Measurements from ENCODE around the gene SPEN.

DNA sequence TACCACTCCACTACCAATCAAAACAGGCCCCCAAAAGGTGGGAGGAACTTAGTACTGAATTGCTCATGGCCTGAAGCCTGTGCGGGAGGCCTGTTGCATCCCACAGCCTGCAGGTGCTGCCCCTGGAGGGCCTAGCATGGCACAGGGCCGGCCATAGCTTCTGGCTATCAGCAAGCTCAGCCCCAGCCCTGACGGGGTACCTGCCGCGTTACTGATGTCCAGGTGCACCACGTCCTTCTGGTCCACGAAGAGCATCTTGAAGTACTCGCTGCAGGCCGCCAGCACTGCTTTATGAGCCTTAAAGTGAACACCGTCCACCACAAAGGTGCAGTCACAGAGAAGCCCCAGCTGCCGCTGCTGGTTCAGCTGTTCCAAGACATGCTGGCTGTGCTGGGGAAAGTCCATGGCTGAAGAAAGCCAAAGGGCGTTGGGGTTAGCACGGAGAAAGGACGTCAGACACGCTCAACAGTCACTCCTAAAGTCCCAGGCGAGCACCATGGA is 100.6 kb downstream of the SPEN start:
- TF ChIP-seq POLR2A (IDR thresholded peaks at IDR 0.05; ENCODE audit: low read depth, low read length) (no peak), POLR2AphosphoS5 (IDR thresholded peaks at IDR 0.05; ENCODE audit: low read depth, low read length) (no peak), TAF1 (IDR thresholded peaks at IDR 0.05; ENCODE audit: borderline replicate concordance, low read depth, low read length) (no peak)
